TTC549 (cell line): ENCODE results near the gene BMI1.

Experiments used
- FAIRE-seq: peaks from 2 replicates; lab custom pipeline; 2012; peaks lifted over from hg19 to GRCh38; lab: Jason Lieb, UNC

Gene BMI1

GRCh38 chr10:22368981-22369380, 48.1 kb downstream of the BMI1 start:
- no peak for FAIRE-seq

GRCh38 chr10:22369434-22370072, 48.7 kb downstream of the BMI1 start:
- no peak for FAIRE-seq

GRCh38 chr10:22370320-22370719, 49.4 kb downstream of the BMI1 start:
- FAIRE-seq: no peak

GRCh38 chr10:22372298-22372697, 51.4 kb downstream of the BMI1 start:
- no peak for FAIRE-seq

- no peak for FAIRE-seq
These were observed 52.0 kb downstream of the BMI1 start for GRCh38 chr10:22372917-22373316.

GRCh38 chr10:22374489-22375126, 53.7 kb downstream of the BMI1 start:
- no peak for FAIRE-seq

GRCh38 chr10:22379059-22379458, 58.2 kb downstream of the BMI1 start:
- FAIRE-seq: no peak
